RWPE2 (cell line): ENCODE data around the gene GIT2.
"Not testable (repeated sequence)": the region's sequence is repeated elsewhere in the genome, so short reads cannot be mapped to it uniquely, and the experiment has no call there.

Source experiments
- ATAC-seq: fragments of 200-7000 bp; cut with Tn5 transposase; 3 replicates; pipeline ENCODE4 v1.9.1; 2021; ENCODE audit warnings: low read depth
- DNase-seq: peaks from one replicate; pipeline ENCODE4 v3.0.0-alpha.2; 2020; ENCODE audit warnings: low spot score
- H3K27ac ChIP-seq: fragments of 450-650 bp; 2 replicates; pipeline ENCODE4 v1.5.1; 2017; ENCODE audit warnings: mild to moderate bottlenecking; ENCODE audit not compliant: poor library complexity, severe bottlenecking
- H3K27me3 ChIP-seq: fragments of 250-450 bp; sonication (Bioruptor Pico); 2 replicates; pipeline ENCODE4 v1.5.1; 2021; ENCODE audit warnings: mild to moderate bottlenecking, moderate library complexity; ENCODE audit not compliant: insufficient read depth, poor library complexity, severe bottlenecking
- H3K36me3 ChIP-seq: fragments of 250-450 bp; sonication (Bioruptor Pico); 2 replicates; pipeline ENCODE4 v1.5.1; 2020; ENCODE audit warnings: low read depth, mild to moderate bottlenecking, moderate library complexity
- H3K4me1 ChIP-seq: fragments of 250-450 bp; sonication (Bioruptor Pico); 2 replicates; pipeline ENCODE4 v1.5.1; 2021; ENCODE audit warnings: mild to moderate bottlenecking, moderate library complexity; ENCODE audit not compliant: insufficient read depth, poor library complexity, severe bottlenecking
- H3K4me3 ChIP-seq: fragments of 250-450 bp; sonication (Bioruptor Pico); 2 replicates; pipeline ENCODE4 v1.5.1; 2021; ENCODE audit warnings: mild to moderate bottlenecking, moderate library complexity; ENCODE audit not compliant: severe bottlenecking
- H3K9me3 ChIP-seq: fragments of 250-450 bp; sonication (Bioruptor Pico); 2 replicates; pipeline ENCODE4 v1.5.1; 2021; ENCODE audit warnings: mild to moderate bottlenecking, moderate library complexity; ENCODE audit not compliant: severe bottlenecking
- TF ChIP-seq, protein P1 (sequence below): fragments of 450-650 bp; IDR thresholded peaks from one replicate; pipeline ENCODE4 v1.5.1; 2017; ENCODE audit warnings: mild to moderate bottlenecking, moderate library complexity; ENCODE audit not compliant: poor library complexity, severe bottlenecking

Gene GIT2

DNA sequence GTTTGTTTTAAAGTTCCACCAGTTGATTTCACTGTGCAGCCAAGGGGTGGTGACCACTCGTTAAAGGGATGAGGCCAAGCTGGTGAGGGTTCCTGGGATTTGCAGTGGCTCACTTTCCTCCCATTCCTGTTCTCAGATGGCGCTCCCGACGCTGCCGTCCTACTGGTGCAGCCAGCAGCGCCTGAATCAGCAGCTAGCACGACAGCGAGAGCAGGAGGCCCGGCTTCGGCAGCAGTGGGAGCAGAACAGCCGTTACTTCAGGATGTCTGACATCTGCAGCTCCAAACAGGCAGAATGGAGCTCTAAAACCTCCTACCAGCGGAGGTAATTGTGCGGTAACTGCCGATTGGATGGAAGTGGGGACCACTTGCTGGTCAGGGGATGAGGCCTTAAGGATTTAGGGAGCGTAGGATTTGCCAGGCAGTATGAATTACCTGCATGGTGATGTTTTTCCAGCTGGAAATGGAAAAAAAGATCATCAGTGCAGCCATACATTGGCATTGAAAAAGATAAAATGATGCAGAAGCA lies 93.2 kb downstream of the GIT2 start:
- no peak overlapping the region for H3K4me3 ChIP-seq
- H3K27ac ChIP-seq = no peak overlapping the region
- ATAC-seq (no peak), DNase-seq (no peak)
- H3K27me3 ChIP-seq = no peaks in the 10 kb centered on the region
- TF ChIP-seq, protein P1, sequence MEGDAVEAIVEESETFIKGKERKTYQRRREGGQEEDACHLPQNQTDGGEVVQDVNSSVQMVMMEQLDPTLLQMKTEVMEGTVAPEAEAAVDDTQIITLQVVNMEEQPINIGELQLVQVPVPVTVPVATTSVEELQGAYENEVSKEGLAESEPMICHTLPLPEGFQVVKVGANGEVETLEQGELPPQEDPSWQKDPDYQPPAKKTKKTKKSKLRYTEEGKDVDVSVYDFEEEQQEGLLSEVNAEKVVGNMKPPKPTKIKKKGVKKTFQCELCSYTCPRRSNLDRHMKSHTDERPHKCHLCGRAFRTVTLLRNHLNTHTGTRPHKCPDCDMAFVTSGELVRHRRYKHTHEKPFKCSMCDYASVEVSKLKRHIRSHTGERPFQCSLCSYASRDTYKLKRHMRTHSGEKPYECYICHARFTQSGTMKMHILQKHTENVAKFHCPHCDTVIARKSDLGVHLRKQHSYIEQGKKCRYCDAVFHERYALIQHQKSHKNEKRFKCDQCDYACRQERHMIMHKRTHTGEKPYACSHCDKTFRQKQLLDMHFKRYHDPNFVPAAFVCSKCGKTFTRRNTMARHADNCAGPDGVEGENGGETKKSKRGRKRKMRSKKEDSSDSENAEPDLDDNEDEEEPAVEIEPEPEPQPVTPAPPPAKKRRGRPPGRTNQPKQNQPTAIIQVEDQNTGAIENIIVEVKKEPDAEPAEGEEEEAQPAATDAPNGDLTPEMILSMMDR = no peak
- H3K36me3 ChIP-seq = peaks cover 53% of the 10 kb centered on the region
- H3K9me3 ChIP-seq = no peaks in the 10 kb centered on the region
- peaks cover 12% of the 10 kb centered on the region for H3K4me1 ChIP-seq

DNA sequence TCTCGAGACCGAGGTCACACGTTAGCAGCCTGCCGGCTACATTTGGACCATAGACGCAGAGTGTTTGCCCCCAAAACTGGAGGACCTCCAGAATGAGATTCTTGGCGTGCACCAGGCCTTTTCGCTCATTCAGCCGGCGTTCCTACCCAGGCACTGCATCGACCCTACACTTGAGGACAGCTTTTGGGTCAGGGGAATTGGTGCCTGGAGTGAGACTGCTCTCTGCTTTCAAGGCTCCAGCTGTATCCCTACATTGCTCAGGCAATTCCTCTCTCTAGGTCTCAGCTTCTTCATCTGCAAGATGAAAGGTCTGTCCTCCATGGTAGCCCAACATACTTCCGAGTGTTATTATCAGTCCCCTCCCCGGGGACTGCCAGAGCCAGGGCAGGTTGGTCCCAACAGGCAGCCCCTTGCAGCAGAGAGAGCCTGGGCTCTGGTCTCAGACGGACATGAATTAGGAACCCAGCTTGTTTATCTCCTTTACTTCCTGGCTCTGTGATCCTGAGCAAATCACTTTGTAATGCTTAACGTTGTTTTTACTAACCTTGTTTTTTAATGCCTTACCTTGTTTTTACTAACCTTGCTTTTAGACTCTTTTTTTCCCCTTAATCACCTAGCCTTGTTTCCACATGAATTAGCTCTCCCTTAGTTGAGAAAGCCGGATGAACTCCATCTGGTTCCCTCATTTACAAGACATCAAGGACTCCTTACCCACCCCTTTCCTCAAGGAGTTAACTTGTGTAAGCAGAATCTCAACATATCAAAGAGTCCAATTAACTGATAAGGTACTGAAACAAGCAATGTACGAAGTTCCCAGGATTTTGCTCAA lies 95.2 kb downstream of the GIT2 start:
- Histone ChIP-seq H3K36me3 (peaks cover 34% of the 10 kb centered on the region), H3K27ac (peak overlapping the region; percentile 69), H3K4me1 (peaks cover 12% of the 10 kb centered on the region), H3K4me3 (peak overlapping the region; percentile 81), H3K27me3 (no peaks in the 10 kb centered on the region), H3K9me3 (no peaks in the 10 kb centered on the region)
- peak; percentile 38 for ATAC-seq
- no peak for DNase-seq
- TF ChIP-seq, protein P1 = no peak

DNA sequence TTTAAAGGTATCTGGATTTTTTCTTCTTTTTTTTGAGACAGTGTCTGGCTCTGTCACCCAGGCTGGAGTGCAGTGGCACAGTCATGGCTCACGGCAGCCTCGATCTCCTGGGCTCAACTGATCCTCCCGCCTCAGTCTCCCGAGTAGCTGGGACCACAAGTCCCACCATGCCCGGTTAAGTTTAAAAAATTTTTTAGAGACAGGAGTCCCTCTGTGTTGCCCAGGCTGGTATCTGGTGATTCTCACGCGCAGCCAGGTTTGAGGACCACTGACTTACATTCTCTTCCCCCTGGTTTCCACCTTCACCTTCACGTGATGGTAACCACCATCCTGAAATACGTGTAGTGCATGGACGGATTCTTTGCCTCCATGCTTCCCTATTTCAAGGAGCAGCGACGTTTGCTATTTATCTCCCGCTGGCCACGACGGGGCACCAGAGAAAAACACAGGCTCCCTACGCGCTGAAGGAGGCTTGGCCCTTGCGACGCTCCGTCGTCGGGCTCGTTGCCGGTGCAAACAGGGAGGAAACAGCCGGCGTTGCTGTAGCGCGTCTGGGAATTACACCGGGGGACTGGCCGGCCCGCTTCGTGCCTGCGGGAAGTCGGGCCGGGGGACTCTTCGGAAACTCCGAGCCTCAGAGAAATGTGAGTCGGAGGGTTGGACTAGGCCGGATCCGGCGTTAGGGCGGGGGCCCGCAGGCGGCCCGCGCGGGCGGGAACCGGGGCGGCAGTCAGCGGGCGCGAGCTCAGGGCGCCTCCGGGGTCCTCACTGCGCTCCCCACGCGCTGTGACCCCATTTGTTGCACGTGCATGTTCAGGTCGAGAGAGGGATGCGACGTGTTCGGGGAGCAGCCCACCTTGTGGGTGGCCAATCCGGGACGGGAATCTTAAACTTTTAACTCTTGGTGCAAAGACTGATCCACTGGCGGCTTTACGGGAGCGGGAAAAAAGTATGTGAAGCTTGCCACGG lies 96.1 kb downstream of the GIT2 start, which contains the start of gene TCHP:
Gene TCHP (plus strand): TSS at position 492 of the 969 bp plus-strand sequence. CDS start 2,753 bp downstream, outside the sequence.
- Histone ChIP-seq H3K27ac (peak within 1 kb of the TSS; percentile 69), H3K4me3 (peak within 1 kb of the TSS; percentile 81), H3K9me3 (no peaks in the 10 kb centered on the region), H3K36me3 (peaks cover 27% of the 10 kb centered on the region), H3K27me3 (no peaks in the 10 kb centered on the region), H3K4me1 (peaks cover 12% of the 10 kb centered on the region)
- TF ChIP-seq, protein P1 = peak; percentile 46
- DNase-seq (no peak), ATAC-seq (peak; percentile 79)

DNA sequence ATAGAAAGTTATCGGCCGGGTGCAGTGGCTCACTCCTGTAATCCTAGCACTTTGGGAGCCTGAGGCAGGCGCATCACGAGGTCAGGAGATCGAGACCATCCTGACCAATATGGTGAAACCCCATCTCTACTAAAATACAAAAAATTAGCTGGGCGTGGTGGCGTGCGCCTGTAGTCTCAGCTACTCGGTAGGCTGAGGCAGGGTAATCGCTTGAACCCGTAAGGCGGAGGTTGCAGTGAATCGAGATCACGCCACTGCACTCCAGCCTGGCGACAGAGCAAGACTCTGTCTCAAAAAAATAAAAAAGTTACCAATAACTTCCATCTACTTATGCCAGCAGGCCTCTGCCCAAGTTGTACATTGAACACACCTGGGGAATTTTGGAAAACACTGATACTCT lies 96.8 kb downstream of the GIT2 start:
- ATAC-seq, H3K27me3 ChIP-seq, DNase-seq, H3K9me3 ChIP-seq: not testable (repeated sequence)
- peak overlapping the region; percentile 81 for H3K4me3 ChIP-seq
- H3K36me3 ChIP-seq = peaks cover 19% of the 10 kb centered on the region
- H3K27ac ChIP-seq = peak overlapping the region; percentile 69
- H3K4me1 ChIP-seq = peaks cover 12% of the 10 kb centered on the region

DNA sequence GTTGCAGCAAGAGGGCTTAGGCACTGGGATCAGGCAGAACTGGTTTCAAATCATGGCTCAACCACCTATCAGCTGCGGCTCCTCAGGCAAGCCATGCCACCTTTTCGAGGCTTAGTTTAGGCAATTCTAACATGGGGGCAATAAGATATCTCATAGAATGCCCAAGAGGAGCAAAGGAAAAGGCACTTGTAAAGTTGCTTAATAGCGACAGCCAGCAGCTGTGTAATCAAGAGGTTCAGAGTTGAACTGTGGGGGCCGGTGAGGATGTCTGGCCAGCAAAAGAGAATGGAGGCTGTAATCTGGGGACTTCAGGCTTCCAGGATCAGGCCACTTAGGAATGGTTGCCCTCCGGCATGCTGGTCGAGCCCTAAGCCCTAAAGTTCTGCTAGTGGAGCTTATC lies 99.1 kb downstream of the GIT2 start:
- no peaks in the 10 kb centered on the region for H3K36me3 ChIP-seq
- H3K27me3 ChIP-seq = no peaks in the 10 kb centered on the region
- H3K27ac ChIP-seq = no peak overlapping the region
- no peak overlapping the region for H3K4me3 ChIP-seq
- no peaks in the 10 kb centered on the region for H3K9me3 ChIP-seq
- peaks cover 12% of the 10 kb centered on the region for H3K4me1 ChIP-seq
- ATAC-seq (no peak), DNase-seq (no peak)
- TF ChIP-seq, protein P1 = no peak
